Calu3 (cell line): ENCODE results near the gene SH3RF1. TPM values are rescaled to one million over a fixed set of nuclear protein-coding genes. Genes with fewer than 3 reads are reported as not detected.

ENCODE experiments used
- BruUV-seq: library from RNA; stranded (reverse); fragments of 400-500 nt; replicated peaks from 2 replicates; lab custom pipeline; 2021; lab: Mats Ljungman, UMichigan
- CTCF ChIA-PET: fragments of 300-600 bp; sonication (Branson Sonifier 250); formaldehyde crosslinking; loops from one replicate; lab custom pipeline; 2022; ENCODE audit warnings: antibody characterized with exemption; lab: Charles Lee
- DNase-seq: peaks from one replicate; pipeline ENCODE4 v3.0.0; 2022
- H3K27ac Mint-ChIP-seq: one replicate; pipeline ENCODE4 v1.8.0; 2022; ENCODE audit warnings: mixed read lengths; ENCODE audit not compliant: unreplicated experiment
- H3K27me3 Mint-ChIP-seq: one replicate; pipeline ENCODE4 v1.8.0; 2022; ENCODE audit warnings: mixed read lengths; ENCODE audit not compliant: unreplicated experiment
- H3K36me3 Mint-ChIP-seq: one replicate; pipeline ENCODE4 v1.8.0; 2022; ENCODE audit warnings: mild to moderate bottlenecking, moderate library complexity, mixed read lengths; ENCODE audit not compliant: insufficient read depth, unreplicated experiment
- H3K4me1 Mint-ChIP-seq: one replicate; pipeline ENCODE4 v1.8.0; 2022; ENCODE audit warnings: mild to moderate bottlenecking, low read depth, mixed read lengths; ENCODE audit not compliant: unreplicated experiment
- H3K4me3 Mint-ChIP-seq: one replicate; pipeline ENCODE4 v1.8.0; 2022; ENCODE audit warnings: mild to moderate bottlenecking, low read depth, moderate library complexity, mixed read lengths; ENCODE audit not compliant: unreplicated experiment
- H3K9me3 Mint-ChIP-seq: one replicate; pipeline ENCODE4 v1.8.0; 2022; ENCODE audit warnings: low read depth, mixed read lengths; ENCODE audit not compliant: unreplicated experiment
- CTCF ChIP-seq: fragments of 200-600 bp; IDR thresholded peaks from one replicate; pipeline ENCODE4 v1.8.0; 2022; ENCODE audit warnings: antibody characterized with exemption; ENCODE audit not compliant: unreplicated experiment
- intact Hi-C: fragments of 100-400 bp; cut with micrococcal nuclease; formaldehyde crosslinking; loops from one replicate; pipeline ENCODE4 v1.10.0; 2022; ENCODE audit not compliant: unreplicated experiment
- total RNA-seq: library from RNA; stranded (reverse); gene quantifications from 2 replicates; pipeline ENCODE4 v1.2.3, GENCODE V29; 2022

SH3RF1 gene
- total RNA-seq, 1 experiment from 2014 or later = 70.1 TPM

GRCh38 chr4:169142391-169142790, 128.4 kb downstream of the SH3RF1 start:
- TF ChIP-seq CTCF = no peak
- peaks cover 24% of the 10 kb centered on the region for H3K36me3 Mint-ChIP-seq
- no peak for DNase-seq
- no peak overlapping the region for H3K27ac Mint-ChIP-seq
- H3K4me1 Mint-ChIP-seq = peaks cover 9% of the 10 kb centered on the region
- intact Hi-C loops = no loop called here
- H3K9me3 Mint-ChIP-seq = no peaks in the 10 kb centered on the region
- no TSS peak for BruUV-seq
- no peak overlapping the region for H3K4me3 Mint-ChIP-seq
- CTCF ChIA-PET = no interaction called here
- H3K27me3 Mint-ChIP-seq = no peaks in the 10 kb centered on the region

- CTCF ChIA-PET = interaction anchor here (0.6 kb wide), 1 partner anchor 51 kb away, joined by 3 read pairs; no protein-coding TSS in a partner anchor
- intact Hi-C loops = no loop called here
- no peak for DNase-seq
- Mint-ChIP-seq H3K4me3 (no peak overlapping the region), H3K36me3 (peaks cover 30% of the 10 kb centered on the region), H3K27me3 (no peaks in the 10 kb centered on the region), H3K4me1 (peaks cover 8% of the 10 kb centered on the region), H3K27ac (no peak overlapping the region), H3K9me3 (no peaks in the 10 kb centered on the region)
- BruUV-seq = no TSS peak
- no peak for TF ChIP-seq CTCF
These were observed 131.7 kb downstream of the SH3RF1 start for GRCh38 chr4:169139021-169139420.

- peaks cover 10% of the 10 kb centered on the region for H3K4me1 Mint-ChIP-seq
- TF ChIP-seq CTCF = no peak
- no peak overlapping the region for H3K27ac Mint-ChIP-seq
- CTCF ChIA-PET = no interaction called here
- DNase-seq = no peak
- H3K4me3 Mint-ChIP-seq = no peak overlapping the region
- peaks cover 25% of the 10 kb centered on the region for H3K36me3 Mint-ChIP-seq
- H3K9me3 Mint-ChIP-seq = no peaks in the 10 kb centered on the region
- intact Hi-C loops = no loop called here
- no peaks in the 10 kb centered on the region for H3K27me3 Mint-ChIP-seq
- no TSS peak for BruUV-seq
These were observed 133.2 kb downstream of the SH3RF1 start for GRCh38 chr4:169137558-169137920.

GRCh38 chr4:169136796-169137557, 133.8 kb downstream of the SH3RF1 start:
- TF ChIP-seq CTCF = no peak
- CTCF ChIA-PET = interaction anchor here (1.2 kb wide), 1 partner anchor 21 kb away, joined by 3 read pairs; no protein-coding TSS in a partner anchor
- H3K9me3 Mint-ChIP-seq = no peaks in the 10 kb centered on the region
- peaks cover 16% of the 10 kb centered on the region for H3K4me1 Mint-ChIP-seq
- BruUV-seq = no TSS peak
- no peak overlapping the region for H3K4me3 Mint-ChIP-seq
- H3K27me3 Mint-ChIP-seq = no peaks in the 10 kb centered on the region
- intact Hi-C loops = no loop called here
- peaks cover 31% of the 10 kb centered on the region for H3K36me3 Mint-ChIP-seq
- no peak for DNase-seq
- H3K27ac Mint-ChIP-seq = peak overlapping the region; percentile 54
